GM06990 (cell line): Measurements from ENCODE around the gene COL5A2.
A peak's percentile ranks its signal among the peaks of the same experiment; 100 is the strongest.

Experiments used
- DNase-seq: peaks from one replicate; pipeline ENCODE4 v3.0.0-alpha.2; 2011; ENCODE audit not compliant: insufficient read length; ENCODE audit errors: extremely low read depth
- H3K27me3 ChIP-seq: replicated peaks from 2 replicates; pipeline ENCODE4 v1.6.0; 2011; ENCODE audit warnings: low read length; ENCODE audit not compliant: control insufficient read depth, insufficient read depth
- H3K36me3 ChIP-seq: 2 replicates; pipeline ENCODE4 v1.5.1; 2011; ENCODE audit warnings: low read length; ENCODE audit not compliant: control insufficient read depth, insufficient read depth
- H3K4me3 ChIP-seq: replicated peaks from 2 replicates; pipeline ENCODE4 v1.5.1; 2011; ENCODE audit warnings: low read depth, mild to moderate bottlenecking, control low read depth, low read length
- CTCF ChIP-seq: IDR thresholded peaks from 2 replicates; pipeline ENCODE4 v1.5.1; 2011; ENCODE audit warnings: low read length, control low read depth, mild to moderate bottlenecking, inconsistent platforms; ENCODE audit not compliant: insufficient read depth, poor library complexity, severe bottlenecking

The COL5A2 gene

GRCh38 chr2:188986839-188987238 lies 192.7 kb downstream of the COL5A2 start:
- TF ChIP-seq CTCF, result no peak
- Histone ChIP-seq H3K4me3 (no peak overlapping the region), H3K36me3 (no peaks in the 10 kb centered on the region), H3K27me3 (no peaks in the 10 kb centered on the region)
- no peak for DNase-seq

- Histone ChIP-seq H3K4me3 (no peak overlapping the region), H3K27me3 (no peaks in the 10 kb centered on the region), H3K36me3 (no peaks in the 10 kb centered on the region)
- TF ChIP-seq CTCF, result no peak
- no peak for DNase-seq
Observed at GRCh38 chr2:188984680-188985079, 194.9 kb downstream of the COL5A2 start.

GRCh38 chr2:188984065-188984491 lies 195.5 kb downstream of the COL5A2 start:
- Histone ChIP-seq H3K4me3 (no peak overlapping the region), H3K36me3 (no peaks in the 10 kb centered on the region), H3K27me3 (no peaks in the 10 kb centered on the region)
- no peak for DNase-seq
- TF ChIP-seq CTCF, result no peak

GRCh38 chr2:188983427-188984064 lies 196.0 kb downstream of the COL5A2 start:
- Histone ChIP-seq H3K4me3 (no peak overlapping the region), H3K36me3 (no peaks in the 10 kb centered on the region), H3K27me3 (no peaks in the 10 kb centered on the region)
- TF ChIP-seq CTCF, result peak; percentile 62
- DNase-seq, result no peak
